ENCODE results near the gene CSTA.
"Not testable (repeated sequence)": the region's sequence is repeated elsewhere in the genome, so short reads cannot be mapped to it uniquely, and the experiment has no call there.

CSTA gene

GRCh38 chr3:122357828-122358702 is 33.0 kb downstream of the CSTA start:
- Histone ChIP-seq H3K4me3 (ENCODE audit: low read depth in 1 of 2, low read length in 2 of 2) (no peak overlapping the region), H3K27me3 (ENCODE audit: control insufficient read depth in 1 of 2, insufficient read depth in 2 of 2, low read length in 2 of 2) (no peaks in the 10 kb centered on the region), H3K27ac (ENCODE audit: low read depth, low read length) (no peak overlapping the region), H3K9me3 (ENCODE audit: low read length) (no peaks in the 10 kb centered on the region), H3K4me1 (ENCODE audit: insufficient read depth, low read length) (no peaks in the 10 kb centered on the region), H3K9ac (ENCODE audit: low read length) (no peak overlapping the region), H3K36me3 (ENCODE audit: insufficient read depth, low read length) (peaks cover 21% of the 10 kb centered on the region)

- H3K4me3 ChIP-seq (ENCODE audit: low read depth in 1 of 2, low read length in 2 of 2), result no peak overlapping the region
- peaks cover 26% of the 10 kb centered on the region for H3K36me3 ChIP-seq (ENCODE audit: insufficient read depth, low read length)
- H3K4me1 ChIP-seq (ENCODE audit: insufficient read depth, low read length), result no peaks in the 10 kb centered on the region
- no peak overlapping the region for H3K27ac ChIP-seq (ENCODE audit: low read depth, low read length)
- no peaks in the 10 kb centered on the region for H3K27me3 ChIP-seq (ENCODE audit: control insufficient read depth in 1 of 2, insufficient read depth in 2 of 2, low read length in 2 of 2)
- H3K9ac ChIP-seq (ENCODE audit: low read length), result no peak overlapping the region
- no peaks in the 10 kb centered on the region for H3K9me3 ChIP-seq (ENCODE audit: low read length)
Measured at GRCh38 chr3:122358703-122359032, 33.6 kb downstream of the CSTA start.

GRCh38 chr3:122362026-122362425 is 37.0 kb downstream of the CSTA start:
- Histone ChIP-seq H3K27me3 (ENCODE audit: control insufficient read depth in 1 of 2, insufficient read depth in 2 of 2, low read length in 2 of 2) (no peaks in the 10 kb centered on the region), H3K4me3 (ENCODE audit: low read depth in 1 of 2, low read length in 2 of 2) (no peak overlapping the region), H3K9me3 (ENCODE audit: low read length) (no peaks in the 10 kb centered on the region), H3K27ac (ENCODE audit: low read depth, low read length) (no peak overlapping the region), H3K4me1 (ENCODE audit: insufficient read depth, low read length) (no peaks in the 10 kb centered on the region), H3K36me3 (ENCODE audit: insufficient read depth, low read length) (peaks cover 51% of the 10 kb centered on the region), H3K9ac (ENCODE audit: low read length) (no peak overlapping the region)

- Histone ChIP-seq H3K27me3 (ENCODE audit: control insufficient read depth in 1 of 2, insufficient read depth in 2 of 2, low read length in 2 of 2) (no peaks in the 10 kb centered on the region), H3K36me3 (ENCODE audit: insufficient read depth, low read length) (peaks cover 45% of the 10 kb centered on the region), H3K4me3 (ENCODE audit: low read depth in 1 of 2, low read length in 2 of 2) (no peak overlapping the region), H3K4me1 (ENCODE audit: insufficient read depth, low read length) (no peaks in the 10 kb centered on the region), H3K9ac (ENCODE audit: low read length) (no peak overlapping the region), H3K27ac (ENCODE audit: low read depth, low read length) (no peak overlapping the region), H3K9me3 (ENCODE audit: low read length) (no peaks in the 10 kb centered on the region)
Measured at GRCh38 chr3:122364490-122364889, 39.4 kb downstream of the CSTA start.

GRCh38 chr3:122365073-122365472 is 40.0 kb downstream of the CSTA start:
- no peak overlapping the region for H3K9ac ChIP-seq (ENCODE audit: low read length)
- no peaks in the 10 kb centered on the region for H3K27me3 ChIP-seq (ENCODE audit: control insufficient read depth in 1 of 2, insufficient read depth in 2 of 2, low read length in 2 of 2)
- H3K36me3 ChIP-seq (ENCODE audit: insufficient read depth, low read length), result peaks cover 49% of the 10 kb centered on the region
- no peaks in the 10 kb centered on the region for H3K9me3 ChIP-seq (ENCODE audit: low read length)
- no peak overlapping the region for H3K27ac ChIP-seq (ENCODE audit: low read depth, low read length)
- no peaks in the 10 kb centered on the region for H3K4me1 ChIP-seq (ENCODE audit: insufficient read depth, low read length)
- no peak overlapping the region for H3K4me3 ChIP-seq (ENCODE audit: low read depth in 1 of 2, low read length in 2 of 2)

- H3K9ac ChIP-seq (ENCODE audit: low read length); H3K4me1 ChIP-seq (ENCODE audit: insufficient read depth, low read length); H3K27ac ChIP-seq (ENCODE audit: low read depth, low read length); H3K4me3 ChIP-seq (ENCODE audit: low read depth in 1 of 2, low read length in 2 of 2); H3K9me3 ChIP-seq (ENCODE audit: low read length); H3K27me3 ChIP-seq (ENCODE audit: control insufficient read depth in 1 of 2, insufficient read depth in 2 of 2, low read length in 2 of 2): not testable (repeated sequence)
- H3K36me3 ChIP-seq (ENCODE audit: insufficient read depth, low read length), result peaks cover 49% of the 10 kb centered on the region
Measured at GRCh38 chr3:122365582-122366378, 40.7 kb downstream of the CSTA start.

- Histone ChIP-seq H3K9ac (ENCODE audit: low read length) (no peak overlapping the region), H3K27ac (ENCODE audit: low read depth, low read length) (no peak overlapping the region), H3K9me3 (ENCODE audit: low read length) (no peaks in the 10 kb centered on the region), H3K4me3 (ENCODE audit: low read depth in 1 of 2, low read length in 2 of 2) (no peak overlapping the region), H3K36me3 (ENCODE audit: insufficient read depth, low read length) (peaks cover 49% of the 10 kb centered on the region), H3K4me1 (ENCODE audit: insufficient read depth, low read length) (no peaks in the 10 kb centered on the region), H3K27me3 (ENCODE audit: control insufficient read depth in 1 of 2, insufficient read depth in 2 of 2, low read length in 2 of 2) (no peaks in the 10 kb centered on the region)
Measured at GRCh38 chr3:122366379-122366749, 41.3 kb downstream of the CSTA start.

GRCh38 chr3:122374034-122374433 is 49.0 kb downstream of the CSTA start:
- H3K9ac ChIP-seq (ENCODE audit: low read length), result no peak overlapping the region
- H3K36me3 ChIP-seq (ENCODE audit: insufficient read depth, low read length), result peaks cover 7% of the 10 kb centered on the region
- H3K27ac ChIP-seq (ENCODE audit: low read depth, low read length), result no peak overlapping the region
- H3K4me1 ChIP-seq (ENCODE audit: insufficient read depth, low read length), result no peaks in the 10 kb centered on the region
- no peaks in the 10 kb centered on the region for H3K27me3 ChIP-seq (ENCODE audit: control insufficient read depth in 1 of 2, insufficient read depth in 2 of 2, low read length in 2 of 2)
- no peak overlapping the region for H3K4me3 ChIP-seq (ENCODE audit: low read depth in 1 of 2, low read length in 2 of 2)
- H3K9me3 ChIP-seq (ENCODE audit: low read length), result no peaks in the 10 kb centered on the region

GRCh38 chr3:122377975-122378374 is 52.9 kb downstream of the CSTA start:
- Histone ChIP-seq H3K9ac (ENCODE audit: low read length) (no peak overlapping the region), H3K9me3 (ENCODE audit: low read length) (no peaks in the 10 kb centered on the region), H3K4me3 (ENCODE audit: low read depth in 1 of 2, low read length in 2 of 2) (no peak overlapping the region)

GRCh38 chr3:122382888-122383666 is 58.0 kb downstream of the CSTA start, which contains the start of gene MIX23:
Gene MIX23, minus strand, starts transcription at chr3:122383231. Its CDS starts 7 bp downstream, at chr3:122383224.
- H3K27ac ChIP-seq (ENCODE audit: low read depth, low read length), result peak within 1 kb of the TSS; percentile 98
- no peaks in the 10 kb centered on the region for H3K9me3 ChIP-seq (ENCODE audit: low read length)
- H3K4me1 ChIP-seq (ENCODE audit: insufficient read depth, low read length), result peaks cover 18% of the 10 kb centered on the region
- H3K27me3 ChIP-seq (ENCODE audit: control insufficient read depth in 1 of 2, insufficient read depth in 2 of 2, low read length in 2 of 2), result no peaks in the 10 kb centered on the region
- H3K36me3 ChIP-seq (ENCODE audit: insufficient read depth, low read length), result peaks cover 19% of the 10 kb centered on the region
- H3K4me3 ChIP-seq (ENCODE audit: low read depth in 1 of 2, low read length in 2 of 2), result peak within 1 kb of the TSS; percentile 57 to 83
- H3K9ac ChIP-seq (ENCODE audit: low read length), result peak within 1 kb of the TSS; percentile 79

More at GRCh38 chr3:122377975-122378374, 52.9 kb downstream of the CSTA start:
- H3K4me1 ChIP-seq (ENCODE audit: insufficient read depth, low read length), result peaks cover 5% of the 10 kb centered on the region
- no peaks in the 10 kb centered on the region for H3K27me3 ChIP-seq (ENCODE audit: control insufficient read depth in 1 of 2, insufficient read depth in 2 of 2, low read length in 2 of 2)
- no peaks in the 10 kb centered on the region for H3K36me3 ChIP-seq (ENCODE audit: insufficient read depth, low read length)
- H3K27ac ChIP-seq (ENCODE audit: low read depth, low read length), result no peak overlapping the region
